HG02884 (cell line): ENCODE data around the gene ARHGAP26.

ENCODE experiments used
- ATAC-seq: cut with Tn5 transposase; IDR thresholded peaks from one replicate; pipeline ENCODE4 v1.9.1; 2021; ENCODE audit warnings: mild to moderate bottlenecking, moderate library complexity; ENCODE audit not compliant: unreplicated experiment

The ARHGAP26 gene

GRCh38 chr5:143004361-143005145 is 234.4 kb downstream of the ARHGAP26 start:
- peak; percentile 38 for ATAC-seq

GRCh38 chr5:143006501-143006900 is 236.3 kb downstream of the ARHGAP26 start:
- no peak for ATAC-seq

- ATAC-seq: no peak
Observed at GRCh38 chr5:143008032-143008431, 237.9 kb downstream of the ARHGAP26 start.

DNA sequence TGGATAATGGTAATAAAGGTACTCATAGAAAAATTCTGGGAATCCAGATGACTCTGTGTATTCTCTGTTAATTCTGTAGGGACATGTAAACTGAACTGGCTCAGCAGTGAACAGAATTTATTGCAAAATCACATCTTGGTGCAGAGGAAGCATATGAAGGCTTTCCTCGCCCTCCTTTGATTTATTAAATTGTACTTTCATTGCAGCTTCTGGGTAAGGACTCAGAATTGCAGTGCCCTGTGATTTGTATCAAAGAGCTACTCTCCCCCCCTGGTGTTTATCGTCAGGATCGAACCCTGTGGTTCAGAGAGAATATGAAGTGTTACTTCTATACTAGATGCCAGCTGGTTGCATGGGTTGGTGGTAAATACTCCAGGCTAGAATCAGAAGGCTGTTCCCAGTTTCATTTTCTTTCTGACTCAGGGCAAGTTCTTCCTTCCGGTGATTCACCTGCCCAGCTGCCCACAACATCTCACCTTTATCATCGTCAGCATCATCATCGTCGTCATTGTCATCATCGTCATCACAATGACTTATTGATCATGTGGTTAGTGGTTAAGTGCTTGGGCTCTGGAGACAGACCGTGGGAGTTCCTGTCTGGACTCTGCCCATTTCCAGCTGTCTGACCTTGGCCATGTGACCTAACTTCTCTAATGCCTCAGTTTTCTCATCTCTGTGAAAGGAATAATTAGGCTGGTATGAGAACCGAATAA is 238.8 kb downstream of the ARHGAP26 start:
- peak; percentile 65 for ATAC-seq

DNA sequence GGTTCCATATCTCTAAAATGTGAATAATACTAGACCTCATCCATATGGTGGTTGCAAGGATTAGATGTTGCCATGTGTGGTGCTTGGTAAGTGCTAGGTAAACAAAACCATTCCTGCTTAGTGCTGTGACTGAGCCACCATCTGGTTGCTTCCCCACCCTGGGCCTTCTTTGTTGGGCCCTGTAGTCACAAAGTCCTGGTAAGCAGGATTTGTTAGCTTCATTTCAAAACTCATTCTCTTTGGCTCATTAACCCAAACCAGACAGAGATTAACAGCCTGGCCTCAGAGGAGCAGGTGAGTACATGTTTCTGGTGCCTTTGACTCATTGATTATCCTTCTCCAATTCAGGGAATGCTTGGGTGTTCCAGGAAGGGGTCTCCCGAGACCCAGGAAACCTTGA is 240.2 kb downstream of the ARHGAP26 start:
- no peak for ATAC-seq

- ATAC-seq: no peak
Observed at GRCh38 chr5:143011585-143011984, 241.4 kb downstream of the ARHGAP26 start.

- no peak for ATAC-seq
Observed at GRCh38 chr5:143013176-143013891, 243.2 kb downstream of the ARHGAP26 start.

GRCh38 chr5:143014017-143014651 is 244.0 kb downstream of the ARHGAP26 start:
- no peak for ATAC-seq

DNA sequence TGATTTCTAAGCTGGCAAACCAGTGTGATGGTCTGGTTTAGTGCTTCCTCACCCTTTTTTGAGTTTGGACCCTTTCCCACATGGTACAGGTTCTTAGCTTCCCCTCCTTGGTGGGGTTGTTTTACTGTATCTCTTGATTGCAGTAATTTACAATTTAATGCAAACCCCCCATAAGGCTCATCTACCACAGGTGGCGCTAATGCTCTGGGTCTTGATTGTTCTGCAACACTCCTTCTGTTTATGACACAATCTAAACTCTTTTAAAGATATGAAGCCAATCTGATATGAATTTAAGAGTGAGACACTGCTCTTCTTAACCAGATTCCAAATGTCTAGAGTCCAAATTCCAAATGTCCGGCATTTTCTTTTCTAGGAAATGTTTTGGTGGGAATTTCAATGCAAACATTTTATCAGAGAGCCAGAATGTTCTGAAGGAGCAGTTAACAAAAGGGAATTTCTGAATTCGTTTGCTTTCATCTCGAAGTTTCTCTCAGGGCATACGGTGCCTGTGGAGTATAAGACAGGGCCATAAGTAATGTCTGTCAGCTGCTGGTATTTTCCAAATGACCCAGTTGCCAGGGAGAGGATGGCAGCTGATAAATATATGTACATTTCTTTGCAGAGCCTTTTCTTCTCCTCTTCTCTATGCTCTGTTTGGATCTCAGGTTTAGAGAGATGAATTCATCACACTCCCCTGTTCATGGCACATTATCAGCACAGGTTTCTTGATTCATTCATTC is 246.8 kb downstream of the ARHGAP26 start:
- no peak for ATAC-seq

DNA sequence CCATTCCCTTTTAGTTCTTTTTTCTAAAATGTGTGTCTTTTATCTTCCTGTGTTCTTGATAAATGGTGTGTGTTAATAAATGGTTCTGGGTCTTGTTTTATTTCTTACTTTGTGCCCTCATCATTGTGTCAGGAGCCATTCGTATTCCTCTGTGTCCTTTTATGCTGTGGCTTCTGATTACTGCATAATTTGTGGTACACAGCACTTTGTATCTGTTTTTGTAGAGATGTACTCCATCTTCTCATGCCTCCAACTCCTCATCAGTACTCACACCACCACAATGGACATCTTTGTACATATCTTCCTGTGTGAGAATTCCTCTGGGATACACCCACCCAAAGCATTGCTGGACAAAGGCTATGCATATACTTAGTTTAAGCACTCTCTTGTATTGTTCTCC is 247.4 kb downstream of the ARHGAP26 start:
- no peak for ATAC-seq

- ATAC-seq: no peak
Observed at GRCh38 chr5:143017992-143018391, 247.8 kb downstream of the ARHGAP26 start.

- no peak for ATAC-seq
Observed at GRCh38 chr5:143019157-143019556, 249.0 kb downstream of the ARHGAP26 start.

- ATAC-seq: peak; percentile 79
Observed at GRCh38 chr5:143019614-143020515, 249.7 kb downstream of the ARHGAP26 start.

- ATAC-seq: no peak
Observed at GRCh38 chr5:143021595-143021994, 251.4 kb downstream of the ARHGAP26 start.

DNA sequence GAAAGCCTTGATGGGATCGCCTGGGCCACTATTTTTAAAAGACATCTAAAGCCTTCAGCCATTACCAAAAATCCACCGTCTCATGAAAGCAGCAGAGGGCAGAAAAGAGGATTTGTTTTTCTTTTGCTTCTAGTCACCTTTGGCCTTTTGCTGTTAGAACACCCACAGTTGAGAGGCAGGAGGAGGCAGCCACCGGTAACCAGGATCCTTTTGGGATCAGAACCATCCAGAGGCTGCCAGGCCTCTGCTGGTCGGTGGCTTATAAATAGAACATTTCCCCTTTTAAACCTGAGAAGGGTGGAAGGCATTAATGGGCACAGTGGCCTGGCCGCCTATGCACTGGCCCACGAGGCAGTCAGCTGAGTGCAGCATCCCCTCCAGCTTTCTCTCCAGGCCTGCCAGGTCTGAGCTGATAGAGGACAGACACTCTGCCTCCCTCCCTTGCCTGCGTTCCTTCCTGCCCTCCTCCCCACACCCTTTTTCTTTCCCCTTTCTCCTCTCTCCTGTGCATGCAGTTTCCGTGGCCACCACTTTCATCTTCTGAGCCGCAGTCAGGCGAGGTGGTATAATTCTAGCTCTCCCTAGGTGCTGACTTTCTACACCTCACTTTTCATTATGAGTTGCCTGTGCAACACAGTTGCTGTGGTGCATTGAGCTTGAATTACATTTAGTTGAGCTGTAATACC is 253.4 kb downstream of the ARHGAP26 start:
- ATAC-seq: peak; percentile 50

GRCh38 chr5:143024228-143024920 is 254.2 kb downstream of the ARHGAP26 start:
- no peak for ATAC-seq

DNA sequence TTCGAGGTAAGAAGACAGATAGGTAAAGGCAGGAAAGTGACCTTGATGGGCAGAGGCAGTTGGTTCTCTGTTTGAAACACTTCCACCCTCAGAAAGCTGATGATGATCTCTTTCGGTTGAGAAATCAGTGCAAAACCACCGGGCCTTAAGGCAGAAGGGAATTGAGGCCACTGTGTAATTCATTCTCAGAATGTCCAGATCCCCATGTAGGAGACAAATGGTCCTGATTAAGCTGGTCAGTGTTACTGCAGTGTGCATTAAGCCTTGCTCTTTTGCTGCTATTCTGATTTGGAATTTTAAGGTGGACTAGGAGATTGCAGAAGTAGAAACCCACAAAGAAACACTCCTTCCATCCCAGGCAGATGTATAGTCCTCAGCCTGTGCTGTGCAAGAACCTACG is 255.2 kb downstream of the ARHGAP26 start:
- no peak for ATAC-seq

DNA sequence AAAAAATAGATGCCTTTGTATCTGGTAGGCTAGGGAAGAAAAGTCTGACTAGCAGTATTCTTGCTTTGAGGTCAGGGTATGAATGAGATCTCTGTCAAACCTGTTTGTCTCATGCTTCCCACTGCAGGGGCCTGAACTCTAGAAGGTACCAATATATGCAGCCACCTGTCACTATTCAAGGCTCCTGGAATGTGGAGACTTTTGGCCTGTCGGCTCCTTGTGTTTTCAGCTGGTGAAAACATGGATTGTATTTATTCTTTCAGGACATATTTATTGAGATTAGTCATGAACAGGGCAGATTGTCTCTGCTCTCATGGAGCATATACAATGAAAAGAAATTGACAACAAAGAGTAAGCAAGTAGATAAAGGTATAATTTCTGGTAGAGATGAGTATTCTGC is 255.8 kb downstream of the ARHGAP26 start:
- ATAC-seq: no peak
